Testis (tissue), 2 donors: ENCODE measurements around the gene GFOD1.

Source experiments
- CTCF ChIP-seq, 3 experiments: fragments of 450-650 bp in 2 of 3; fragments of 200-600 bp in 1 of 3; sonication (generic) in 1 of 3; IDR thresholded peaks; one replicate each; pipeline ENCODE4 v1.5.1; 2016 to 2019; ENCODE audit warnings: antibody characterized with exemption in 3 of 3, mild to moderate bottlenecking in 2 of 3, moderate library complexity in 1 of 3
- POLR2A ChIP-seq: fragments of 450-650 bp; IDR thresholded peaks from one replicate; pipeline ENCODE4 v1.6.1; 2017; ENCODE audit warnings: antibody characterized with exemption, mild to moderate bottlenecking, moderate library complexity

- TF ChIP-seq POLR2A (no peak), CTCF (IDR thresholded peaks at IDR 0.05) (no peak)
These were observed 53.7 kb downstream of the GFOD1 start for GRCh38 chr6:13433709-13434121.
